HT-29 (cell line): ENCODE data around the gene ITPA. TPM values are rescaled to one million over a fixed set of nuclear protein-coding genes. Genes with fewer than 3 reads are reported as not detected.
A peak's percentile ranks its signal among the peaks of the same experiment; 100 is the strongest.

Source experiments
- DNase-seq: peaks from one replicate; pipeline ENCODE4 v3.0.0-alpha.2; 2015; ENCODE audit warnings: low spot score
- total RNA-seq: library from RNA; depleted of rRNA; stranded (reverse); fragments of >200 nt; shearing (Covaris generic); gene quantifications from 2 replicates; pipeline ENCODE4 v1.2.3, GENCODE V29; 2014; rRNA removed

The ITPA gene
- 132 and 133 TPM in 2 replicates for total RNA-seq

- DNase-seq: peak; percentile 46
Measured at GRCh38 chr20:3209257-3209945, at the start of gene ITPA. Gene ITPA (plus strand): TSS chr20:3209498. CDS start chr20:3209552, 54 bp downstream.

- DNase-seq: no peak
Measured at GRCh38 chr20:3160418-3160817, 48.9 kb upstream of the ITPA start.

DNA sequence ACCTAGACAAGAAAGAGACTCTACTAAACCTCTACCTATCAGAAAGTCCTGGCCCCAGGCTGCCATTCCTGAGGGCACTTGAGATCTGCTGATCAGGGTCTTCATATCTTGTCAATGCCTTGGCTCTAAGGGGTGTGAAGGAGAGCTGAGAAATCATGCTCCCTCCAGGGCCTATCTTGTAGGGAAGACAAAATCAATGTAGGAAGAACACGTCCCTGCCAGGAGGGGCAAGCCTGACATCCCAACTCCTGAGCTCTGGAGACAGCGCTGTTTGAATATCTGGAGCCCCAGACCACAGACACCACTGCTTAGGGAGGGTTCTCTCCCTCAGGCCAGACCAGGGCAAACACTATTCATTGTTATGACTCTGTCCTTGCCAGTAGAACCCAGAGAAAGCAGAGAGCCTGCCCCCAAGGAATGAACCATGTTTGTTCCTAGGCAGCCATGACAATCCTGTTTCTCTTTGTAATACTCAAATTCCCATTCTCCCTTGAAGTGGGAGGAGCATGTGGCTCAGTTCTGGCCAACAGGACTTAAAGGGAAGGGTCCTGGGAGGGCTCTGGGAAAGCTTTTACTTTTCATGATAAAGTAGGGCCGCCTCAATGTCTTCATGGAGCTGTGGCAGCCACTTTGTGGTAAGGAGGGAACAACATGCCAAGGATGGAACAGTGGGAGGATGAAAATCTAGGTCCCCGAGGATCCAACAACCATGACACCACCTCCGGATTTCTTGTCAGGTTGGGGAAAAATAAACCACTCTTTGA, 47.8 kb upstream of the ITPA start:
- DNase-seq: no peak

- DNase-seq: no peak
Measured at GRCh38 chr20:3162080-3162611, 47.2 kb upstream of the ITPA start.

DNA sequence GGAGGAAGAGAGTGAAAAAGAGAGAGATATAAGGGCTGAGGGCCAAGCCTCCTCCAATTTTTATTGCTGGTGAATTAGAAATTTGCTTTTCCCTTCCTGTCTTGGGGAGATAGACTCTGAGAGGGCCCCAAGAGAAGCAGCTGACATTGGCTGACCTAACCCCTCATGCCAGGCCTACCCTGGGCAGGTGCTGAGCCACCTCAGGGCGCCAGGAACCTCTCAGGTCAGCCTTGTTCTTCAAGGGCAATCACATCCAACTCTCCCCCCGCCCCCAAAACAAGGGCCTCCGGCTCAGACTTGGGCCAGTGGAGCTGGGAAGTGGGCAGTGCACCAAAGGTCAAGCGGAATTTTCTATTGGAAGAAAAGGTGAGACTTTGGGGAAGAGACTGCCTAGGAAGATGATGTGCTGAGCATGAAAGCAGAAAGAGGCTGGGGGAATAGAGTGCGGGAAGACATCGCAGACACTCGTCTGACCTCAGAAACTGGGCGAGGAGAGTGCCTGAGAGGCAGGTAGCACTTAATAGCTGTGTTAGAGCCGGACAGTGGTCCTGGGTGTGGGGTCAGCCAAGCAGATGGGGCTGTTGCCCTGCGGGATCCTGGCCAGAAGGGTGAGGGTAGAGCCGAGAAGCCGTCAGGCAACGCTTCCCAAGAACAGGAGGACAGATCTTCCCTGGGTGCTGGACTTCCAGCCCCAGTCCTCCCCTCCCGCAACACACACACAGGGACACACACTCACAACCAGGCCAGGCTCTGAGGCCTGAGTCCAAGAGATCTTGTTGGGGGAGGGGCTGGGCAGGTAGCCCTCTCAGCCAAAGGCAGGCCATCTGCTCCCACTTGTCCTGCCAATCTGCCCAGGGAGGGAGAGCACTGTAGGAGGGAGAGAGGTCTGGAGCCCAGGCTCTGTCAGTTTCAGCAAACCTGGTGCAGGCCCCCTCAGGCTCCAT, 45.9 kb upstream of the ITPA start:
- no peak for DNase-seq

DNA sequence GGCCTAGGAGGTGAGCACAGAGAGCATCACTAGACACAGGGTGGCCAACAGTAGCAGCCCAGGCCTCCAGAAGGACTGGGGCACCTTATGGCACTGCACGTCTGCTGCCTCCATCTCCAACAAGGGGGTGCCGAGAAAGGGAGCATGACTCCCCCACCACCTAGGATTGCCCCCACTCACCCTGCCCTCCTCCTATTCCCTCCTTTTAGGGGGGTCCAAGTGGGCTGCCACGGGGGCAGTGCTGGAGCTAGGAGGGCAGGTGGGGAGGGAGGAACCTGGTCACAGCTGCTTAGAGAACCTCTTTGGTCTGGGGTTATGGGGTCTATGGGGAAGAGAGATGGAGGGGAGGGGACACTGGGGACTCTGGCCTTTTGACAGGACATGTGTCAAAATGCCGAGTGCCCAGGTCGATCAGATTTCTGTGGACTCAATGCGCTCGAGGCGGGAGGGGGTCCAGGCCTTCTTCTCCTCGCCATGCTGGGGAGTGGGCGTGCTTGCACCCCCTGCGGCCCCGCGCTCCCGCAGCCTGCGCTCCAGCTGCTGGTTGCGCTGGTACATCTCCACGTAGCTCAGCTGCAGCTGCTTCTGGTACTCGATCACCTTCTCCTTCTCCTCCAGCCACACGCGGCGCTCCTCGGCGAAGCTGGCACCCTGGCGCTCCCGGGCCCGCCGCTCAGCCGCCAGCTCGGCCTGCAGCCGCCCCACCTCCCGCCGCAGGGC, 45.1 kb upstream of the ITPA start:
- no peak for DNase-seq

- no peak for DNase-seq
Measured at GRCh38 chr20:3164763-3165410, 44.4 kb upstream of the ITPA start.

DNA sequence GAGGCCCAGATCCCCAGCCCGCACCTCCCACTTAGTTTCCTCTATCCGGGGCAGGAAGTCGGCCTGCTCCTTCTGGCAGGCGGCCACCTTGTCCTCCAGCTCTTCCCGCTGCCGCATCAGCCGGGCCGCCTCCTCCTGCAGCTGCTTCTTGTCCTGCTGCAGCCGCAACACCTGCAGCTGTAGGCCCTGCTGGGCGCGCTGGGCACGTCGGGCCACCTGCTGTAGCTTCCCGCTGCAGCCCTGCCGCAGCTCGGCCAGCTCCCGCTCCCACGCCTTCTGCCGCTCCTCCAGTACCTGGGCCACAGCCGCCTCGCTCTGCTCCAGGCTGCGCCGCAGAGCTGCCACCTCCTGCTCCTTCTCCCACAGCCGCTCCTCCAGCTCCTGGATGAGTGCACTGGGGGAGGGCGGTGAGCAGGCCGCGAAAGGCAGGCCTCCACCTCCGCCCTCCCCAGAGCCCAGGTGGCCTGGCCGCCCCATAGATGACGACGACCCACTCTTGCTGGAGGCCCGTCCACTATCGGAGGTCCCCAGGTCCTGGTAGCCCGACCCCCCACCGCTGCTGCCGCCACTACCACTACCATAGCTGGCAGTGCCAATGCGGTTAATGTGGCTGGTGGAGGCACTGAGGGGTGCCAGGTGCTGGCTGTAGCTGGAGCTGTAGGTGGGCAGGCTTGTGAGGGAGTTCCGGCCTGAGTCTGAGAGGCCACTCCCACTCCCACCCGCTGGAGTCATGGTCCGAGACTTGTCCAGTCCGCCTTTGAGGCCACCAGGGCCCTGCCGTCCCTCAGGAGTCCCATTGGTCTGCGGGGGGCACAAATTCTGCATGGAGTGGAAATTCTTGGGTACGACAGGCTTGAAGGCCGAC, 43.6 kb upstream of the ITPA start:
- DNase-seq: peak; percentile 58

DNA sequence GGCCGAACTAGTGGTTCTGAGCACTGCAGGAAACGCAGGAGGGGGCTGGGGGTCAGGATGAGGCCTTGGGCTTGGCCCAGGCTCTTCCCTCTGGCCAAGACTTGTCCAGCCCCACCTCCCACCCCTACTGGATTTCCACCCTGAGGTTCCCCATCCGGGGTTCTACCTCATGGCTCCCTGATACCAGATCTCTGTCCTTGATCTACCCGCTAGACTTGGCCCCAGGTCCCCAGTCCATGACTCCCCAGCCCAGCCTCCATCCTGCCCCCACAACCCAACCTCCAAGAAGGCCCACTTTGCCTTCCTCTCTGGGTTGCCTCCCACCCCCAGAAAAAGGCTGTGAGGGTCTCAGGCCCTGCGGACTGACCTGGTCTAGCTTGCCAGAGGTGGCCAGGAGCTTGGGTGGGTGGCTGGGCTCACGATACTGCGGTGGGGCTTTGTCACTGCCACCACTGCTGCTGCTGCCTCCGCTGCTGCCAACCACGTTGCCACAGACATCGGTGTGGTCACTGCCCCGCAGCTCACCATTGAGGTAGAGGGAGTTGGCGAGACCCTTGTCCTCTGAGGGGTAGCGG, 42.9 kb upstream of the ITPA start:
- no peak for DNase-seq

- no peak for DNase-seq
Measured at GRCh38 chr20:3166913-3167342, 42.4 kb upstream of the ITPA start.

GRCh38 chr20:3167738-3168078, 41.6 kb upstream of the ITPA start:
- DNase-seq: no peak

GRCh38 chr20:3168079-3168828, 41.0 kb upstream of the ITPA start:
- DNase-seq: peak; percentile 37

- no peak for DNase-seq
Measured at GRCh38 chr20:3168829-3169590, 40.3 kb upstream of the ITPA start.

DNA sequence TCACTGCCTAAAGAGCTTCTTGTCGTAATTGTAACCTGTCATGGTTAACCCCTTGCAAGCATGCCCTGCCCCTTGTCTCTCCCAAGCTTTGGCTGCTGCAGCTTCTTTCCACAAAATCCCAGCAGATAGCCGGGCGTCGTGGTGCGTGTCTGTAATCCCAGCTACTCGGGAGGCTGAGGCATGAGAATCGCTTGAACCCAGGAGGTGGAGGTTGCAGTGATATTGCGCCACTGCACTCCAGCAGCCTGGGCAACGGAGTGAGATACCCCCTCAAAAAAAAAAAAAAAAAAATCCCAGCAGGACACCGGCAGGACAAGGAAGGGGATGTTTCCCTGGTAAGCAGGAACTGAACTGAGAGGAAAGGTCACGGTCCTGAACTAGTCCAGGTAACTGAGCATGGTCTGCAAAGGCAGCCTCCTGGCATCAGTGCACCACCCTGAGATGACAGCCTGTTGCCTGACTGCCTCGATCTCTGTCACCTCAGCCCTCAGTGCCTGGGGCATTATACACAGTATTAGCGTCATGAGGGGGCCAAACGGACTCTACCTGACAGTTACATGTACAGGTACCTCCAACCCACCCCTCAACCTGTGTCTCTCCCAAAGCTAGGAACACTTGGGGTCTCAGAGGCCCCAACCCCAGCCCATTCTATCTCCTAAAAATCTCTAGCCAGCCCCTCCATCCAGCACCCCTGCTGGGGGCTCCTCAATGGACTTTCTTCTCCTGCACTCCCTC, 37.7 kb upstream of the ITPA start:
- no peak for DNase-seq

DNA sequence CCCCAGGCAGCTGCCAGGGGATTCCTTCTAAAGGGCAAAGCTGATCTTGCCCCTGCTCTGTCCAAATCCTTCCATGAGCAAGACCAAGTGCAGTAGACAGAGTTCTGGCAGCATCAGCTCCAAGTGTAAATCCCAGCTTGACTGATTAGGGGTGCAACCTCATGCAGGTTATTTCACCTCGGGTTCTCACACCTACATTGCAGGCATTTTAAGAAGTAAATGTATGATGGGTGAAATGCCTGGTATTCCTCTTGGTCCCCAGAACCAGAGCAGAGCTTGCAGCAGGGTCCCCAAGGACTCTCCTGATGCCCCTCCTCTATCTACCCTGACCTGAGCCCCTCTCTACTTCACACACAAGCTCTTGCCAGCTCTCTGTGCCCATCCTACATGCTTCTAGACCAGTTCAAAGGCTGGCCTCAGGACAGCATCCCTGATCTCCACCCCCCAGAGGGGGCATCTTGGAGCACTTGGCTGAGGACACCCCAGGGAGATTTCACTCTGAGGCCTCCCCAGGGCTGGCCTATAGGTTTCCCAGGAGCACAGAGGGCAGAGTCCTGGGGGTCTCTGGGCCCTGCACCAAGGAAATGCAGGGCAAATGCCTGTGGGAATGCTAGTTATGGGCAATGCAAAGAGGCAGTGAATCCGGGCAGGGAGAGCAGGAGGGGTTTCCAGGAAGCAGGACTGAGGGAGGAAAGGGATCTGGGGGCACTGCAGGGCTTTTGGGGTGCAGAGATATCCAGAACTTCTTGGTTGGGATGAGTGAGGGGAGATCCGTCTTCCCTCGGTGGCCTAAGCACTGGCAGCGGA, 37.0 kb upstream of the ITPA start:
- DNase-seq: no peak

- DNase-seq: no peak
Measured at GRCh38 chr20:3172933-3173609, 36.2 kb upstream of the ITPA start, which contains the start of gene LZTS3. Gene LZTS3 (minus strand): TSS chr20:3173549. CDS start chr20:3167163, 6,386 bp downstream.
